H9 (cell line): ENCODE measurements around the gene FAM228B. TPM values are rescaled to one million over a fixed set of nuclear protein-coding genes. Genes with fewer than 3 reads are reported as not detected.

Experiments
- DNase-seq: peaks from one replicate; pipeline ENCODE4 v3.0.0-alpha.2; 2017
- H2AFZ ChIP-seq: one replicate; pipeline ENCODE4 v1.6.1; 2013; ENCODE audit warnings: mild to moderate bottlenecking, low read length, control low read depth, moderate library complexity
- H2AK5ac ChIP-seq: 2 replicates; pipeline ENCODE4 v1.6.1; 2013; ENCODE audit warnings: low read length, control low read depth, mixed read lengths; ENCODE audit not compliant: insufficient read length
- H2BK120ac ChIP-seq: one replicate; pipeline ENCODE4 v1.6.1; 2013; ENCODE audit warnings: low read depth, mild to moderate bottlenecking, low read length, control low read depth, inconsistent platforms; ENCODE audit not compliant: poor library complexity, severe bottlenecking
- H2BK12ac ChIP-seq: 2 replicates; pipeline ENCODE4 v1.6.1; 2013; ENCODE audit warnings: low read length, control low read depth, mixed read lengths, low read depth; ENCODE audit not compliant: insufficient read length
- H2BK15ac ChIP-seq: 2 replicates; pipeline ENCODE4 v1.6.1; 2013; ENCODE audit warnings: low read depth, low read length, control low read depth
- H2BK20ac ChIP-seq: one replicate; pipeline ENCODE4 v1.6.1; 2013; ENCODE audit warnings: low read depth, mild to moderate bottlenecking, low read length, control low read depth, inconsistent platforms; ENCODE audit not compliant: poor library complexity, severe bottlenecking
- H2BK5ac ChIP-seq: 2 replicates; pipeline ENCODE4 v1.6.1; 2013; ENCODE audit warnings: low read length, control low read depth, mixed read lengths; ENCODE audit not compliant: insufficient read length
- H3K14ac ChIP-seq: 2 replicates; pipeline ENCODE4 v1.6.1; 2013; ENCODE audit warnings: low read length, control low read depth; ENCODE audit not compliant: insufficient read depth
- H3K18ac ChIP-seq: 2 replicates; pipeline ENCODE4 v1.6.1; 2013; ENCODE audit warnings: low read depth, mild to moderate bottlenecking, mixed read lengths, low read length, control low read depth; ENCODE audit not compliant: insufficient read length
- H3K23ac ChIP-seq: 2 replicates; pipeline ENCODE4 v1.6.1; 2013; ENCODE audit warnings: low read length, control low read depth, mixed read lengths, low read depth; ENCODE audit not compliant: insufficient read length
- H3K23me2 ChIP-seq: 2 replicates; pipeline ENCODE4 v1.6.1; 2013; ENCODE audit warnings: low read depth, mild to moderate bottlenecking, mixed read lengths, low read length, control low read depth; ENCODE audit not compliant: insufficient read length, poor library complexity, severe bottlenecking
- H3K27ac ChIP-seq: 2 replicates; pipeline ENCODE4 v1.5.1; 2013; ENCODE audit warnings: low read length, control low read depth, mixed read lengths, low read depth; ENCODE audit not compliant: insufficient read length
- H3K27me3 ChIP-seq: 2 replicates; pipeline ENCODE4 v1.6.1; 2013; ENCODE audit warnings: low read length, control low read depth, inconsistent platforms; ENCODE audit not compliant: insufficient read depth
- H3K4ac ChIP-seq: 2 replicates; pipeline ENCODE4 v1.6.1; 2013; ENCODE audit warnings: low read depth, mild to moderate bottlenecking, control low read depth, inconsistent platforms, low read length, moderate library complexity
- H3K4me1 ChIP-seq: 2 replicates; pipeline ENCODE4 v1.6.1; 2013; ENCODE audit warnings: low read length, control low read depth, inconsistent platforms; ENCODE audit not compliant: insufficient read depth
- H3K4me2 ChIP-seq: 2 replicates; pipeline ENCODE4 v1.6.1; 2013; ENCODE audit warnings: low read length, control low read depth, mixed read lengths; ENCODE audit not compliant: insufficient read length, insufficient read depth
- H3K56ac ChIP-seq: 2 replicates; pipeline ENCODE4 v1.6.1; 2013; ENCODE audit warnings: low read depth, mild to moderate bottlenecking, mixed read lengths, low read length, control low read depth; ENCODE audit not compliant: insufficient read length
- H3K79me1 ChIP-seq: 2 replicates; pipeline ENCODE4 v1.6.1; 2013; ENCODE audit warnings: low read depth, mild to moderate bottlenecking, moderate library complexity, low read length, control low read depth, inconsistent platforms; ENCODE audit not compliant: insufficient read depth, poor library complexity, severe bottlenecking
- H3K79me2 ChIP-seq: 2 replicates; pipeline ENCODE4 v1.6.1; 2013; ENCODE audit warnings: low read length, control low read depth, inconsistent platforms; ENCODE audit not compliant: insufficient read depth
- H3K9ac ChIP-seq: 2 replicates; pipeline ENCODE4 v1.6.1; 2013; ENCODE audit warnings: low read length, control low read depth, mixed read lengths; ENCODE audit not compliant: insufficient read length; ENCODE audit errors: extremely low read depth
- H3K9me3 ChIP-seq: one replicate; pipeline ENCODE4 v1.6.1; 2013; ENCODE audit warnings: low read depth, low read length, inconsistent platforms; ENCODE audit not compliant: control insufficient read depth
- H3T11ph ChIP-seq: one replicate; pipeline ENCODE4 v1.6.1; 2013; ENCODE audit warnings: mild to moderate bottlenecking, low read length, control low read depth, inconsistent platforms
- H4K20me1 ChIP-seq: one replicate; pipeline ENCODE4 v1.6.1; 2013; ENCODE audit not compliant: control insufficient read depth, insufficient read length, insufficient read depth
- H4K5ac ChIP-seq: 2 replicates; pipeline ENCODE4 v1.6.1; 2013; ENCODE audit warnings: low read depth, mild to moderate bottlenecking, mixed read lengths, low read length, control low read depth; ENCODE audit not compliant: insufficient read length
- H4K8ac ChIP-seq: replicated peaks from 2 replicates; pipeline ENCODE4 v1.6.1; 2013; ENCODE audit warnings: low read length, control low read depth, mixed read lengths, low read depth; ENCODE audit not compliant: insufficient read length
- H4K91ac ChIP-seq: 2 replicates; pipeline ENCODE4 v1.6.1; 2013; ENCODE audit warnings: low read depth, mild to moderate bottlenecking, moderate library complexity, mixed read lengths, low read length, control low read depth; ENCODE audit not compliant: insufficient read length
- H3K27ac Mint-ChIP-seq, 3 experiments: 2 replicates in 2 of 3; 3 replicates in 1 of 3; pipeline ENCODE4 v1.8.0; 2020 to 2021; ENCODE audit warnings: mixed read lengths in 3 of 3, mild to moderate bottlenecking in 1 of 3, moderate library complexity in 1 of 3
- H3K27me3 Mint-ChIP-seq: 2 replicates; pipeline ENCODE4 v1.8.0; 2021; ENCODE audit warnings: low read depth, mild to moderate bottlenecking, moderate library complexity, mixed read lengths
- H3K36me3 Mint-ChIP-seq, 3 experiments: 2 replicates in 2 of 3; 3 replicates in 1 of 3; pipeline ENCODE4 v1.8.0; 2020 to 2021; ENCODE audit warnings: low read depth in 3 of 3, mixed read lengths in 3 of 3; ENCODE audit not compliant: insufficient read depth in 1 of 3
- H3K4me1 Mint-ChIP-seq, 2 experiments: 2 replicates each; pipeline ENCODE4 v1.8.0; 2020; ENCODE audit warnings: mixed read lengths in 2 of 2
- H3K4me3 Mint-ChIP-seq, 2 experiments: 2 replicates in 1 of 2; 3 replicates in 1 of 2; pipeline ENCODE4 v1.8.0; 2020 to 2021; ENCODE audit warnings: mild to moderate bottlenecking in 2 of 2, mixed read lengths in 2 of 2, moderate library complexity in 1 of 2
- H3K9me3 Mint-ChIP-seq, 2 experiments: 2 replicates in 1 of 2; 3 replicates in 1 of 2; pipeline ENCODE4 v1.8.0; 2020; ENCODE audit warnings: mild to moderate bottlenecking in 2 of 2, mixed read lengths in 2 of 2, moderate library complexity in 1 of 2
- CTCF ChIP-seq: fragments of 200-600 bp; sonication (generic); conservative IDR thresholded peaks from 3 replicates; pipeline ENCODE4 v1.8.0; 2021; ENCODE audit warnings: antibody characterized with exemption, mild to moderate bottlenecking
- WGBS: extraction: QIAGEN DNeasy Blood & Tissue Kit; methylation state at CpG from one replicate; pipeline ENCODE4 v1.1.7; 2013; ENCODE audit warnings: missing lambda C conversion rate, low lambda C conversion rate, mixed read lengths; ENCODE audit not compliant: insufficient read length; ENCODE audit errors: extremely low coverage; 5-methylcytosine and 5-hydroxymethylcytosine counted together
- total RNA-seq: library from RNA; stranded (reverse); gene quantifications from 2 replicates; pipeline ENCODE4 v1.2.1, GENCODE V29; 2021

The FAM228B gene
- total RNA-seq, 1 experiment from 2014 or later: 6.5 TPM

- peaks cover 20 to 26% of the 10 kb centered on the region in 2 experiments for H3K4me1 Mint-ChIP-seq
- Histone ChIP-seq H3K4me2 (no peak overlapping the region), H3K23ac (no peak overlapping the region), H2BK15ac (no peak overlapping the region), H3K9me3 (no peaks in the 10 kb centered on the region), H3K27ac (no peak overlapping the region), H2BK120ac (no peak overlapping the region), H3K4ac (no peak overlapping the region), H3K23me2 (peaks cover 4% of the 10 kb centered on the region), H4K20me1 (no peaks in the 10 kb centered on the region), H3K18ac (no peak overlapping the region), H2AK5ac (no peak overlapping the region), H4K5ac (no peak overlapping the region), H2AFZ (no peak overlapping the region), H2BK5ac (no peak overlapping the region), H4K8ac (no peak overlapping the region), H3K4me1 (peaks cover 2% of the 10 kb centered on the region; the same call in 1 of the 2 replicates), H3K79me2 (no peaks in the 10 kb centered on the region), H3K27me3 (peaks cover 3% of the 10 kb centered on the region; the same call in 1 of the 2 replicates), H3K56ac (no peak overlapping the region), H3K14ac (no peak overlapping the region), H3K79me1 (no peaks in the 10 kb centered on the region), H2BK20ac (no peak overlapping the region), H3T11ph (no peak overlapping the region), H3K9ac (no peak overlapping the region), H2BK12ac (no peak overlapping the region), H4K91ac (no peak overlapping the region)
- no peak overlapping the region for H3K27ac Mint-ChIP-seq
- WGBS: no CpG with 5 or more reads among the region's 1 CpG
- no peak overlapping the region for H3K4me3 Mint-ChIP-seq
- H3K36me3 Mint-ChIP-seq: no peaks in the 10 kb centered on the region; a peak in 2 of 7 replicates
- no peak for DNase-seq
- no peak for TF ChIP-seq CTCF
- H3K27me3 Mint-ChIP-seq: no peaks in the 10 kb centered on the region; the same call in 1 of the 2 replicates
- H3K9me3 Mint-ChIP-seq: no peaks in the 10 kb centered on the region; a peak in 1 of 5 replicates
Measured at GRCh38 chr2:24125956-24126355, 2.7 kb downstream of the FAM228B start.
